ENCODE data around the gene SBSN.

SBSN gene

GRCh38 chr19:35501684-35502083, 26.4 kb downstream of the SBSN start:
- CTCF ChIA-PET, result interaction anchor here (2.3 kb wide), 1 partner anchor 8 kb away, joined by 11 read pairs; no protein-coding TSS in a partner anchor
- POLR2A ChIA-PET, result no interaction called here
- TF ChIP-seq, protein P1, sequence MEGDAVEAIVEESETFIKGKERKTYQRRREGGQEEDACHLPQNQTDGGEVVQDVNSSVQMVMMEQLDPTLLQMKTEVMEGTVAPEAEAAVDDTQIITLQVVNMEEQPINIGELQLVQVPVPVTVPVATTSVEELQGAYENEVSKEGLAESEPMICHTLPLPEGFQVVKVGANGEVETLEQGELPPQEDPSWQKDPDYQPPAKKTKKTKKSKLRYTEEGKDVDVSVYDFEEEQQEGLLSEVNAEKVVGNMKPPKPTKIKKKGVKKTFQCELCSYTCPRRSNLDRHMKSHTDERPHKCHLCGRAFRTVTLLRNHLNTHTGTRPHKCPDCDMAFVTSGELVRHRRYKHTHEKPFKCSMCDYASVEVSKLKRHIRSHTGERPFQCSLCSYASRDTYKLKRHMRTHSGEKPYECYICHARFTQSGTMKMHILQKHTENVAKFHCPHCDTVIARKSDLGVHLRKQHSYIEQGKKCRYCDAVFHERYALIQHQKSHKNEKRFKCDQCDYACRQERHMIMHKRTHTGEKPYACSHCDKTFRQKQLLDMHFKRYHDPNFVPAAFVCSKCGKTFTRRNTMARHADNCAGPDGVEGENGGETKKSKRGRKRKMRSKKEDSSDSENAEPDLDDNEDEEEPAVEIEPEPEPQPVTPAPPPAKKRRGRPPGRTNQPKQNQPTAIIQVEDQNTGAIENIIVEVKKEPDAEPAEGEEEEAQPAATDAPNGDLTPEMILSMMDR (IDR thresholded peaks at IDR 0.05; ENCODE audit: insufficient read depth, low read length, missing control alignments), result no peak
- no peak overlapping the region for H3K4me3 ChIP-seq (ENCODE audit: low read depth, low read length)
- no peak for DNase-seq (ENCODE audit: low read depth, low spot score)

GRCh38 chr19:35500611-35501010, 27.5 kb downstream of the SBSN start:
- CTCF ChIA-PET, result interaction anchor here (2.3 kb wide), 1 partner anchor 9 kb away, joined by 11 read pairs; no protein-coding TSS in a partner anchor
- DNase-seq (ENCODE audit: low read depth, low spot score), result no peak
- POLR2A ChIA-PET, result no interaction called here
- H3K4me3 ChIP-seq (ENCODE audit: low read depth, low read length), result no peak overlapping the region
- TF ChIP-seq, protein P1 (IDR thresholded peaks at IDR 0.05; ENCODE audit: insufficient read depth, low read length, missing control alignments), result no peak

DNA sequence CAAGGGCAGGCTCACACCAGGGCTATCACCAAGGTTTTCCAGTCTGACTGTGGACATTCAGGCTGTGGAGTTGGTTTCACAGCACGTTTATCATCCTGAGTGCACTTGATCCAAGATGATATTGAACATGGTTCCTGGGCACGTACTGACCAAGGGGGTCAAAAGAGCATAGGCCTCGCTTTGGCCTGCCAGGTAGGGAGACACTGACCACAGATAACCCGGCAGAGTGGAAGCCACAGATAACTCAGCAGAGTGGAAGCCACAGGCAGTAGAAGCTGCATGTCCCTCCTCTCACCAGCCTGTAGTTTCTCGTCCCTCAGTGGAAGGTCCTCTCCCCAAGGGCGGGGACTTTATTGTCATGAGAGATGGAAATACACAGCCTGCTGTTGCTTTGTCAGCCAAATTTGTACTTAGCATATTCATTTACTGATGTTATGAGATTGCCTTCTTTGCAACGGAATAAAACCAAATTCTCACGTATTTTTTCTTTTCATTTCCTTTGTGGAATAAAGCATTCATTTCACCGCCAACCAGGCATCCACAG, 29.1 kb downstream of the SBSN start:
- no peak overlapping the region for H3K4me3 ChIP-seq (ENCODE audit: low read depth, low read length)
- no peak for DNase-seq (ENCODE audit: low read depth, low spot score)
- TF ChIP-seq, protein P1 (IDR thresholded peaks at IDR 0.05; ENCODE audit: insufficient read depth, low read length, missing control alignments), result no peak
- POLR2A ChIA-PET, result no interaction called here
- CTCF ChIA-PET, result interaction anchor here (7.3 kb wide), 1 partner anchor 9 kb away, joined by 106 read pairs; no protein-coding TSS in a partner anchor

GRCh38 chr19:35498220-35498619, 29.9 kb downstream of the SBSN start:
- CTCF ChIA-PET, result interaction anchor here (7.3 to 8.2 kb wide), 2 partner anchors 10 to 145 kb away, joined by 93 to 106 read pairs; no protein-coding TSS in a partner anchor
- POLR2A ChIA-PET, result no interaction called here

DNA sequence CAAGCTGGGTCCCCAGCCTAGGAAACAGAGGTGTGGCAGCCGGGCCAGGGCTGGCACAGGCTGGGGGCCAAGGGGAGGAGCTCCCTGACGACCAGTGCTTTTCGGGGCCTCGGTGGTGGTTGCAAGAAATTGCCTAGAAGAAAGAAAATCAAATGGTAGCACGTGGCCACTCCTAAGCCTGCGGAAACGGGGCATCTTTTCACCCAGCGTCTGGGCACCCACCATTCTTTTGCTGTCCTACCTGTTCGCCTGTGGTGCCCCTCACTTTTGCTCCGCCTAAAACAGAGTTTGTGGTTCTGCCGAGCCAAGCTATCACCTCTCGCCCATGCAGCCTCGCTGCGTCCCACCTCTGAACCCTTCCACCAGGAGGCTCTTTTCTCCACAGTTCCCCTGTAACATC, 30.7 kb downstream of the SBSN start:
- ChIA-PET POLR2A (no interaction called here), CTCF (interaction anchor here (1.0 to 8.2 kb wide), 3 partner anchors 10 to 144 kb away, joined by 4 to 106 read pairs (median 93); no protein-coding TSS in a partner anchor)
- DNase-seq (ENCODE audit: low read depth, low spot score), result no peak
- TF ChIP-seq, protein P1 (IDR thresholded peaks at IDR 0.05; ENCODE audit: insufficient read depth, low read length, missing control alignments), result no peak
- H3K4me3 ChIP-seq (ENCODE audit: low read depth, low read length), result no peak overlapping the region

More at GRCh38 chr19:35498220-35498619, 29.9 kb downstream of the SBSN start:
- TF ChIP-seq, protein P1 (IDR thresholded peaks at IDR 0.05; ENCODE audit: insufficient read depth, low read length, missing control alignments), result no peak
- no peak overlapping the region for H3K4me3 ChIP-seq (ENCODE audit: low read depth, low read length)
- no peak for DNase-seq (ENCODE audit: low read depth, low spot score)

- POLR2A ChIA-PET, result no interaction called here
- H3K4me3 ChIP-seq (ENCODE audit: low read depth, low read length), result no peak overlapping the region
- CTCF ChIA-PET, result interaction anchor here (0.6 to 8.2 kb wide), 18 partner anchors 8 to 158 kb away, joined by 3 to 106 read pairs (median 4); partner anchors contain the start of gene COX6B1
- TF ChIP-seq, protein P1 (IDR thresholded peaks at IDR 0.05; ENCODE audit: insufficient read depth, low read length, missing control alignments), result peak; percentile 99
- DNase-seq (ENCODE audit: low read depth, low spot score), result no peak
Measured at GRCh38 chr19:35495107-35496064, 32.7 kb downstream of the SBSN start.
